ENCODE data around the gene MTSS2.

GRCh38 chr16:70701036-70701435, 15.2 kb upstream of the MTSS2 start:
- TF ChIP-seq CTCF (IDR thresholded peaks at IDR 0.05; ENCODE audit: low read depth, low read length) (no peak), EZH2phosphoT487 (IDR thresholded peaks at IDR 0.05; ENCODE audit: low read depth) (no peak)

Data from OCI-LY3 (cell line).